Measurements from ENCODE around the gene MTHFD2.
A peak's percentile ranks its signal among the peaks of the same experiment; 100 is the strongest.

DNA sequence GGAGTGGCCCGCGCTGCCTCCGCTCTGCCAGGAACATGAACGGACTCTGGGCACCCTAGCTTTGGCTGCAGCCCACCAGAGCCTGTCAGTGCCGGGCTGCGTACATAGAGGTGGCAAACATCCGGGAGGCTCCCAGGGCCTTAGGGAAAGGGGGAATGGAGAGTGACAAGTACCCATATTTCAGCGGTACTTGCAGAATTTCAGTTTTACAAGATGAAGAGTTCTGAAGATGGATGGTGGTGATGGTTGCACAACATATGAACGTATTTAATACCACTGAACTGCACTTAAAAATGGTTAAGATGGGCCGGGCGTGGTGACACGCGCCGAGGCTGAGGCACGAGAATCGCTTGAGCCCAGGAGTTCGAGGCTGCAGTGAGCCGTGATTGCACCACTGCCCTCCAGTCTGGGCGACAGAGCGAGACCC is 873 bp downstream of the MTHFD2 start:
- TF ChIP-seq CTCF (IDR thresholded peaks at IDR 0.05) (no peak), POLR2A (IDR thresholded peaks at IDR 0.05) (no peak), POLR2AphosphoS5 (IDR thresholded peaks at IDR 0.05) (peak in 2 of 3 donors; percentile 5 to 21), EP300 (IDR thresholded peaks at IDR 0.05; ENCODE audit: low read depth) (no peak)
